Left lung (tissue), 10 donors: ENCODE data around the gene TBCA. TPM values are rescaled to one million over a fixed set of nuclear protein-coding genes. Genes with fewer than 3 reads are reported as not detected.
"Not testable (repeated sequence)": the region's sequence is repeated elsewhere in the genome, so short reads cannot be mapped to it uniquely, and the experiment has no call there.

Experiments used
- ATAC-seq: fragments of 200-7000 bp; cut with Tn5 transposase; one replicate; pipeline ENCODE4 v1.9.1; 2020; ENCODE audit warnings: moderate library complexity
- DNase-seq, 4 donors: peaks; one replicate each; pipeline ENCODE4 v3.0.0-alpha.2; 2013 to 2020
- H3K27ac ChIP-seq, 2 donors: fragments of 200-600 bp; sonication (generic) in 1 of 2; one replicate each; pipeline versions ENCODE4 v1.5.0 to v1.8.0; 2020 to 2021
- H3K27me3 ChIP-seq, 2 donors: fragments of 200-600 bp; sonication (generic) in 1 of 2; one replicate each; pipeline versions ENCODE4 v1.5.0 to v1.8.0; 2020 to 2021
- H3K36me3 ChIP-seq, 2 donors: fragments of 200-600 bp; sonication (generic) in 1 of 2; one replicate each; pipeline versions ENCODE4 v1.5.0 to v1.8.0; 2020 to 2021
- H3K4me1 ChIP-seq, 2 donors: fragments of 200-600 bp; one replicate each; pipeline ENCODE4 v1.8.0; 2021
- H3K4me3 ChIP-seq, 2 donors: fragments of 200-600 bp; sonication (generic) in 1 of 2; one replicate each; pipeline versions ENCODE4 v1.5.0 to v1.8.0; 2020 to 2021; ENCODE audit warnings: mild to moderate bottlenecking in 1 of 2
- H3K9me3 ChIP-seq, 2 donors: fragments of 200-600 bp; sonication (generic) in 1 of 2; one replicate each; pipeline versions ENCODE4 v1.5.0 to v1.8.0; 2020 to 2021
- intact Hi-C, 2 donors: fragments of 100-400 bp; cut with DNase I; formaldehyde crosslinking; loops; one replicate each; pipeline versions ENCODE4 v1.11.2 to v1.14.2; 2022
- polyA plus RNA-seq, 6 donors: library from polyadenylated mRNA; unstranded; fragments of 120-200 nt; gene quantifications; one replicate each; pipeline ENCODE4 v1.2.1, GENCODE V29; 2013; ENCODE audit not compliant: insufficient read length in 6 of 6
- total RNA-seq, 2 donors: library from RNA; stranded (reverse); fragmentation: NEBNext Ultra II Directional; extraction: Animal tissue kit (Norgen Biotek cat#: 25700); gene quantifications; one replicate each; pipeline ENCODE4 v1.2.1, GENCODE V29; 2021
- TF ChIP-seq, protein P1 (sequence below), 2 donors: fragments of 200-600 bp; sonication (generic) in 1 of 2; IDR thresholded peaks; one replicate each; pipeline versions ENCODE4 v1.5.0 to v1.8.0; 2021; ENCODE audit warnings: antibody characterized with exemption in 2 of 2
- donor health status: DM: no; HTN: yes; CAD: no.
- donor health status: DM: no; HTN: no; CAD: no.

TBCA gene
- total and polyA plus RNA-seq, 8 donors = 117 to 315 (median 251) TPM

DNA sequence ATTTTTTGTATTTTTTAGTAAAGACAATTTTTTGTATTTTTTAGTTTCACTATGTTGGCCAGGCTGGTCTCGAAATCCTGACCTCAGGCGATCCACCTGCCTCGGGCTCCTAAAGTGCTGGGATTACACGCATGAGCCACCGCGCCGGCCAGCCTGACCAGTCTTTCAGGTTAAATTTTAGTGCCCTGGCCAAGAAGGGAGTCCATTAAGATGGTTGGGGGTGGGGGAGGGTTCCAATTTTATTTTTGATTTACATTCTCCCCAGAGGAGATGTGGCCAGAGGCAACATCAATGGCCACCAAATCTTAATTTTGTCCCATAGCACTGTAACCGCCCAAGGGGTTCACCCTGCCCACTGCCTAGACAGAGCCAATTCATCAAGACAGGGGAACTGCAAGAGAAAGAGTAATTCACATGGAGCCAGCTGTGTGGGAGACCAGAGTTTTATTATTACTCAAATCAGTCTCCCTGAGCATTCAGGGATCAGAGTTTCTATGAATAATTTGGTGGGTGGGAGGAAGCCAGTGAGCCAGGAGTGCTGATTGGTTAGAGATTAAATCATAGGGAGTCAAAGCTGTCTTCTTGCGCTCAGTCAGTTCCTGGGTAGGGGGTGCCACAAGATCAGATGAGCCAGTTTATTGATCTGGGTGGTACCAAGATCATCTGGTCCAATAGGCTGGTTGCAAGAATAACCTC lies 24.7 kb downstream of the TBCA start:
- TF ChIP-seq, protein P1, sequence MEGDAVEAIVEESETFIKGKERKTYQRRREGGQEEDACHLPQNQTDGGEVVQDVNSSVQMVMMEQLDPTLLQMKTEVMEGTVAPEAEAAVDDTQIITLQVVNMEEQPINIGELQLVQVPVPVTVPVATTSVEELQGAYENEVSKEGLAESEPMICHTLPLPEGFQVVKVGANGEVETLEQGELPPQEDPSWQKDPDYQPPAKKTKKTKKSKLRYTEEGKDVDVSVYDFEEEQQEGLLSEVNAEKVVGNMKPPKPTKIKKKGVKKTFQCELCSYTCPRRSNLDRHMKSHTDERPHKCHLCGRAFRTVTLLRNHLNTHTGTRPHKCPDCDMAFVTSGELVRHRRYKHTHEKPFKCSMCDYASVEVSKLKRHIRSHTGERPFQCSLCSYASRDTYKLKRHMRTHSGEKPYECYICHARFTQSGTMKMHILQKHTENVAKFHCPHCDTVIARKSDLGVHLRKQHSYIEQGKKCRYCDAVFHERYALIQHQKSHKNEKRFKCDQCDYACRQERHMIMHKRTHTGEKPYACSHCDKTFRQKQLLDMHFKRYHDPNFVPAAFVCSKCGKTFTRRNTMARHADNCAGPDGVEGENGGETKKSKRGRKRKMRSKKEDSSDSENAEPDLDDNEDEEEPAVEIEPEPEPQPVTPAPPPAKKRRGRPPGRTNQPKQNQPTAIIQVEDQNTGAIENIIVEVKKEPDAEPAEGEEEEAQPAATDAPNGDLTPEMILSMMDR (IDR thresholded peaks at IDR 0.05) = no peak
- Histone ChIP-seq H3K36me3 (no peaks in the 10 kb centered on the region), H3K27me3 (no peaks in the 10 kb centered on the region), H3K27ac (no peak overlapping the region), H3K9me3 (no peaks in the 10 kb centered on the region), H3K4me1 (peaks cover 0 to 4% of the 10 kb centered on the region in 2 donors), H3K4me3 (no peak overlapping the region)
- ATAC-seq (no peak), DNase-seq (peak in 1 of 4 donors; percentile 59)
- intact Hi-C loops = no loop called here

DNA sequence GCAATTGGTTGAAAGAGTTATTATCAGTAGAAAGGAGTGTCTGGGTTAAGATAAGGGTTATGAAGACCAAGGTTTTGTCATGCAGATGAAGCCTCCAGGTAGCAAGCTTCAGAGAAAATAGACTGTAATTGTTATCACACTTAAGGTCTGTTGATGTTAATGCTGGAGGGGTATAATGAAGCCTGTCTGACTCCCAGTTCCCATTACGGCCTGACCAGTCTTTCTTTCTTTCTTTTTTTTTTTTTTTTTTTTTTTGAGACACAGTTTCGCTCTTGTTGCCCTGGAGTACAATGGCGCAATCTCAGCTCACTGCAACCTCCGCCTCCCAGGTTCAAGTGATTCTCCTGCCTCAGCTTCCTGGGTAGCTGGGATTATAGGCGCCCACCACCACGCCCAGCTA lies 25.2 kb downstream of the TBCA start:
- H3K4me3 ChIP-seq, ATAC-seq, H3K9me3 ChIP-seq, DNase-seq, H3K36me3 ChIP-seq, H3K27me3 ChIP-seq, H3K4me1 ChIP-seq, intact Hi-C loops, H3K27ac ChIP-seq: not testable (repeated sequence)

DNA sequence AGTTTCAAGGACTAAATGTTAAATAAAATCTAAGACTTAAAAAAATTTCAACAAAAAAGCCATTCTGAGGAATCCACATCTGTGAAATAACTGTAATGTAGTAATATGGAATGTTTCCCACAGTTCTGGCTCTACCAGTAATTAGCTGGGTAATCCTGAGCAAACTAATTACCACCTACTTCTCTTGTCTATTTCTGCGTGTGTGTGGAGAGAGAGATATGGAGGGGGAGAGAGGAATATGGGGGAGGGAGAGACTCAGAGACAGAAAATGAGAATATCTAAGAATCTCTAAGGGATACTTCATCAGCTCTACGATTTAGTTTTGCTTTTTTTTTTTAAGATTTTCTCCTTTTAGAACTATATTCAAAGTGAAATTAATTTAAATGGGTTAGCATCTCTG lies 28.0 kb downstream of the TBCA start:
- Histone ChIP-seq H3K4me1 (peaks cover 0 to 17% of the 10 kb centered on the region in 2 donors), H3K27ac (no peak overlapping the region), H3K36me3 (no peaks in the 10 kb centered on the region), H3K27me3 (no peaks in the 10 kb centered on the region), H3K4me3 (no peak overlapping the region), H3K9me3 (no peaks in the 10 kb centered on the region)
- TF ChIP-seq, protein P1 (IDR thresholded peaks at IDR 0.05) = no peak
- intact Hi-C loops = no loop called here
- ATAC-seq = no peak
- no peak for DNase-seq

DNA sequence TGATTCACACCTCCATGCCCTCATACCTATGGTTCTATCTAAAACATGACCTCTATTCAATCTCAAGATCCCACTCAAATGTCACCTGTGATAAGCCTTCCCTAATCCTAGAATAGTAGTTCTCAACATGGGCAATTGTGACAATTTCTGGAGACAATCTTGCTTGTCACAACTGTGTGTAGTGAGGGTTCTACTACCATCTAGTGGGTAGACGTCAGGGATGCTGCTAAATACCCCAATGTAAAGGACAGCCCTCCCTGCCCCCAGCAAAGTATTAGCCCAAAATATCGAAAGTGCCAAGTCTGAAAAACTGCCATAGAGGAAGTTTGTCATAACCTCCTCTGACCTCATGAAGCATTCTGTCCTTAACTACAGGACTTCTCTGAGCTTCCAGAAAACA lies 32.0 kb downstream of the TBCA start:
- Histone ChIP-seq H3K27me3 (no peaks in the 10 kb centered on the region), H3K4me3 (no peak overlapping the region), H3K4me1 (peaks cover 0 to 13% of the 10 kb centered on the region in 2 donors), H3K27ac (no peak overlapping the region), H3K9me3 (no peaks in the 10 kb centered on the region), H3K36me3 (no peaks in the 10 kb centered on the region)
- ATAC-seq (no peak), DNase-seq (no peak)
- TF ChIP-seq, protein P1 (IDR thresholded peaks at IDR 0.05) = no peak
- intact Hi-C loops = no loop called here

DNA sequence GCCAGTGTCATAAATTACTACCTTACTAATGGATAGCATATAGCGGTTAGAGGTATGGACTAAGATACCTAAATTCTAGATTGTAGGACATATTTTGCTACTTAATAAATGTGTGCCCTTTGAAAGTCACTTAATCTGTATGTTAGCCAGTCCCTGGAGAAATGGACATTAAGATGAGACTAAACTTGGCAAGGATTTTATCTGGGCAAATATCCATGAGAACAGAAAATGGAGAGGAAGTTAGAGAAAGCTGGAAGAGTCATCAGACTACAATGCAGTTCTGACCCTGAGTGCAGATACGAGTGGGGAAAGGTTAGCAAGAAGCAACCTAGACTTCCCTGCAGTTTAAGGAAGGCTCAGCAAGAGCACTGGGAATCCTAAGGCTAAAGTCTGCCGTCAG lies 33.0 kb downstream of the TBCA start:
- H3K27ac ChIP-seq = no peak overlapping the region
- H3K36me3 ChIP-seq = no peaks in the 10 kb centered on the region
- no peaks in the 10 kb centered on the region for H3K27me3 ChIP-seq
- H3K4me3 ChIP-seq = no peak overlapping the region
- no peak for ATAC-seq
- peaks cover 0 to 13% of the 10 kb centered on the region in 2 donors for H3K4me1 ChIP-seq
- intact Hi-C loops = no loop called here
- DNase-seq = no peak
- no peaks in the 10 kb centered on the region for H3K9me3 ChIP-seq
- TF ChIP-seq, protein P1 (IDR thresholded peaks at IDR 0.05) = no peak

DNA sequence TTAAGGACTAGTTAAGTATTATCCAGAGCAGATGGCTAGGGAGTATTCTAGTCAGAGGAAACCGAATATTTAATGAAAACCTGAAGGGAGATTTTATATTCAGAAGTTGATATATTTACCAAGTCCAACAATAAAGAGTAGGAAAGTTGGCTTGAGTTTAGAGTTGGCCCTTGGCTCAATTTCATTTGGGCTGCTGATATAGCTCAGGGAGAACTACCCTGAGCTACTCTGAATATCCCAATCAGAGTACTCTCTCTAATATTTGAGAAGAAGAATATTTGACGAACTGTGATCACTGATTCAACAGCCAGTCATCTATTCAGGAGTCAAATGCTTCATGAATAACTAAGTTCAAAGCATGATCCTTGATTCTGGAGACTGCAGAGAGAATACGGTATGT lies 34.5 kb downstream of the TBCA start:
- H3K27ac ChIP-seq = no peak overlapping the region
- no peaks in the 10 kb centered on the region for H3K27me3 ChIP-seq
- no peak for DNase-seq
- intact Hi-C loops = no loop called here
- peaks cover 0 to 13% of the 10 kb centered on the region in 2 donors for H3K4me1 ChIP-seq
- ATAC-seq = no peak
- TF ChIP-seq, protein P1 (IDR thresholded peaks at IDR 0.05) = no peak
- H3K4me3 ChIP-seq = no peak overlapping the region
- no peaks in the 10 kb centered on the region for H3K36me3 ChIP-seq
- H3K9me3 ChIP-seq = no peaks in the 10 kb centered on the region
